IMR-90 (cell line): ENCODE results near the gene AUTS2. TPM values are rescaled to one million over a fixed set of nuclear protein-coding genes. Genes with fewer than 3 reads are reported as not detected.

Experiments
- ATAC-seq: fragments of 200-7000 bp; cut with Tn5 transposase; 2 replicates; pipeline ENCODE4 v1.9.1; 2020; ENCODE audit warnings: low read depth, mild to moderate bottlenecking, moderate library complexity
- BruUV-seq: library from RNA; stranded (reverse); fragments of 400-500 nt; replicated peaks from 2 replicates; lab custom pipeline; 2021; lab: Mats Ljungman, UMichigan
- CTCF ChIA-PET: fragments of 300-600 bp; formaldehyde crosslinking; extraction: SDS; loops from one replicate; lab custom pipeline; 2021; ENCODE audit warnings: antibody characterized with exemption; lab: Yijun Ruan, JAX
- POLR2A ChIA-PET: fragments of 300-600 bp; sonication (Branson Sonifier 250); formaldehyde crosslinking; loops from one replicate; lab custom pipeline; 2022; ENCODE audit warnings: antibody characterized with exemption; ENCODE audit not compliant: unreplicated experiment; lab: Charles Lee
- DNase-seq: peaks from one replicate; pipeline ENCODE4 v3.0.0; 2013
- H2AFZ ChIP-seq: replicated peaks from 2 replicates; pipeline ENCODE3; 2013; ENCODE audit warnings: low read length, mild to moderate bottlenecking; ENCODE audit not compliant: poor library complexity
- H2AK5ac ChIP-seq: 2 replicates; pipeline ENCODE4 v1.6.1; 2013; ENCODE audit warnings: low read depth, low read length, inconsistent platforms
- H2AK9ac ChIP-seq: replicated peaks from 2 replicates; pipeline ENCODE3; 2013; ENCODE audit warnings: mild to moderate bottlenecking, low read depth, low read length, moderate library complexity; ENCODE audit not compliant: poor library complexity
- H2BK120ac ChIP-seq: 2 replicates; pipeline ENCODE4 v1.6.1; 2013; ENCODE audit warnings: low read depth, low read length, inconsistent platforms
- H2BK15ac ChIP-seq: 3 replicates; pipeline ENCODE4 v1.6.1; 2013; ENCODE audit warnings: low read depth, low read length, inconsistent platforms
- H2BK20ac ChIP-seq: 2 replicates; pipeline ENCODE4 v1.6.1; 2013; ENCODE audit warnings: low read depth, mild to moderate bottlenecking, inconsistent platforms, low read length, moderate library complexity
- H2BK5ac ChIP-seq: 2 replicates; pipeline ENCODE4 v1.6.1; 2013; ENCODE audit warnings: mild to moderate bottlenecking, low read depth, low read length, inconsistent platforms; ENCODE audit not compliant: poor library complexity, severe bottlenecking
- H3K14ac ChIP-seq: replicated peaks from 2 replicates; pipeline ENCODE4 v1.6.1; 2013; ENCODE audit warnings: low read depth, low read length, inconsistent platforms
- H3K18ac ChIP-seq: 2 replicates; pipeline ENCODE4 v1.6.1; 2013; ENCODE audit warnings: low read depth, low read length, control low read depth
- H3K23ac ChIP-seq: 2 replicates; pipeline ENCODE4 v1.6.1; 2013; ENCODE audit warnings: low read depth, low read length, inconsistent platforms
- H3K27ac ChIP-seq: 2 replicates; pipeline ENCODE4 v1.5.1; 2013; ENCODE audit warnings: mild to moderate bottlenecking, control low read depth, low read length; ENCODE audit not compliant: insufficient read depth
- H3K27me3 ChIP-seq: 2 replicates; pipeline ENCODE4 v1.6.1; 2013; ENCODE audit warnings: low read length; ENCODE audit not compliant: control insufficient read depth, insufficient read depth
- H3K36me3 ChIP-seq: 2 replicates; pipeline ENCODE4 v1.6.1; 2013; ENCODE audit warnings: low read length, mixed read lengths; ENCODE audit not compliant: control insufficient read depth, insufficient read depth
- H3K4ac ChIP-seq: 2 replicates; pipeline ENCODE4 v1.6.1; 2013; ENCODE audit warnings: low read depth, low read length, inconsistent platforms
- H3K4me1 ChIP-seq: 2 replicates; pipeline ENCODE4 v1.6.1; 2013; ENCODE audit warnings: low read length, mixed read lengths; ENCODE audit not compliant: control insufficient read depth, insufficient read depth
- H3K4me2 ChIP-seq: 2 replicates; pipeline ENCODE4 v1.6.1; 2013; ENCODE audit warnings: low read depth, mild to moderate bottlenecking, control low read depth, low read length, moderate library complexity
- H3K4me3 ChIP-seq: 2 replicates; pipeline ENCODE4 v1.5.1; 2013; ENCODE audit warnings: low read depth, mild to moderate bottlenecking, control low read depth, low read length, moderate library complexity; ENCODE audit not compliant: insufficient read depth
- H3K56ac ChIP-seq: 2 replicates; pipeline ENCODE4 v1.6.1; 2013; ENCODE audit warnings: low read length, inconsistent platforms; ENCODE audit not compliant: insufficient read depth; ENCODE audit errors: extremely low read depth
- H3K79me1 ChIP-seq, 2 experiments: 2 replicates each; pipeline ENCODE4 v1.6.1; 2013; ENCODE audit warnings: low read length in 2 of 2, inconsistent platforms in 1 of 2, low read depth in 1 of 2
- H3K9ac ChIP-seq: 2 replicates; pipeline ENCODE4 v1.6.1; 2013; ENCODE audit warnings: low read depth, low read length, control low read depth
- H3K9me1 ChIP-seq: 2 replicates; pipeline ENCODE4 v1.6.1; 2013; ENCODE audit warnings: low read length, inconsistent platforms; ENCODE audit not compliant: insufficient read depth
- H3K9me3 ChIP-seq: 2 replicates; pipeline ENCODE4 v1.6.1; 2013; ENCODE audit warnings: low read length; ENCODE audit not compliant: control insufficient read depth, insufficient read depth
- H4K20me1 ChIP-seq: 2 replicates; pipeline ENCODE4 v1.6.1; 2013; ENCODE audit warnings: low read length, inconsistent platforms; ENCODE audit not compliant: insufficient read depth
- H4K5ac ChIP-seq: 2 replicates; pipeline ENCODE4 v1.6.1; 2013; ENCODE audit warnings: mild to moderate bottlenecking, low read depth, low read length, control low read depth
- H4K8ac ChIP-seq, 2 experiments: 2 replicates each; pipeline ENCODE4 v1.6.1; 2013; ENCODE audit warnings: low read depth in 2 of 2, low read length in 2 of 2, control low read depth in 1 of 2, inconsistent platforms in 1 of 2
- H4K91ac ChIP-seq: 2 replicates; pipeline ENCODE4 v1.6.1; 2013; ENCODE audit warnings: low read depth, low read length, inconsistent platforms; ENCODE audit not compliant: insufficient read depth
- SMC3 ChIP-seq: fragments of 150-350 bp; IDR thresholded peaks from 2 replicates; pipeline ENCODE4 v1.6.1; 2016; ENCODE audit warnings: low read depth, mild to moderate bottlenecking, antibody characterized with exemption, low read length, moderate library complexity
- WGBS, 2 experiments: methylation state at CpG; one replicate each; pipeline versions ENCODE4 v1.1.5 to v1.1.7; 2013; ENCODE audit warnings: missing lambda C conversion rate in 2 of 2; ENCODE audit not compliant: insufficient read length in 1 of 2; ENCODE audit errors: extremely low coverage in 2 of 2; 5-methylcytosine and 5-hydroxymethylcytosine counted together
- dilution Hi-C: fragments of 300-500 bp; cut with HindIII; formaldehyde crosslinking; loops from one replicate; pipeline ENCODE4 v1.14.3; 2018; ENCODE audit warnings: low sequenced_read_pairs; ENCODE audit not compliant: unreplicated experiment
- in situ Hi-C: fragments of 300-500 bp; cut with MboI; formaldehyde crosslinking; loops from 3 replicates; pipeline ENCODE4 v1.14.3; 2019; ENCODE audit warnings: low sequenced_read_pairs, inconsistent platforms, mixed read lengths
- intact Hi-C: fragments of 100-400 bp; cut with micrococcal nuclease; formaldehyde crosslinking; loops from 2 replicates; pipeline ENCODE4 v1.10.0; 2022
- polyA plus RNA-seq, 3 experiments: library from polyadenylated mRNA; depleted of rRNA; stranded (reverse); fragments of >200 nt; gene quantifications; 2 replicates each; pipeline ENCODE4 v1.2.3, GENCODE V29; 2012; ENCODE audit warnings: low replicate concordance in 1 of 3
- total RNA-seq: library from RNA; depleted of rRNA; stranded (reverse); fragments of >200 nt; gene quantifications from 2 replicates; pipeline ENCODE4 v1.2.3, GENCODE V29; 2012

Gene AUTS2
- total and polyA plus RNA-seq, 2 of the 4 experiments (the other 2 are of a cell fraction): 0.90 to 3.0 TPM

GRCh38 chr7:69654849-69655707, 56.8 kb downstream of the AUTS2 start:
- Histone ChIP-seq H3K4ac (no peak overlapping the region), H3K36me3 (no peaks in the 10 kb centered on the region), H2BK15ac (no peak overlapping the region), H2BK20ac (no peak overlapping the region), H4K8ac (no peak overlapping the region), H3K27ac (no peak overlapping the region), H3K18ac (no peak overlapping the region), H4K91ac (no peak overlapping the region), H3K9me1 (no peaks in the 10 kb centered on the region), H3K9ac (no peak overlapping the region), H3K79me1 (no peaks in the 10 kb centered on the region), H2AFZ (no peak overlapping the region), H3K4me1 (no peaks in the 10 kb centered on the region), H2BK120ac (no peak overlapping the region), H2AK5ac (no peak overlapping the region), H3K27me3 (no peaks in the 10 kb centered on the region), H3K4me2 (no peak overlapping the region), H2AK9ac (no peak overlapping the region), H2BK5ac (no peak overlapping the region), H4K20me1 (no peaks in the 10 kb centered on the region), H3K9me3 (no peaks in the 10 kb centered on the region), H4K5ac (no peak overlapping the region), H3K4me3 (no peak overlapping the region), H3K14ac (no peak overlapping the region), H3K23ac (no peak overlapping the region), H3K56ac (no peak overlapping the region)
- in situ Hi-C loops: no loop called here
- no TSS peak for BruUV-seq
- no peak for TF ChIP-seq SMC3
- intact Hi-C loops: no loop called here
- CTCF ChIA-PET: no interaction called here
- POLR2A ChIA-PET: no interaction called here
- DNase-seq (no peak), ATAC-seq (no peak)
- dilution Hi-C loops: no loop called here
- WGBS, 2 experiments: no CpG with 5 or more reads among the region's 6 CpGs
